ENCODE results near the gene OR6K2.
"Not testable (repeated sequence)": the region's sequence is repeated elsewhere in the genome, so short reads cannot be mapped to it uniquely, and the experiment has no call there.

OR6K2 gene

GRCh38 chr1:158700552-158700951 lies at the start of gene OR6K2:
Gene OR6K2 (minus strand): TSS chr1:158700652. CDS start chr1:158700652, 0 bp downstream.
- DNase-seq, result no peak

- DNase-seq, result no peak
Measured at GRCh38 chr1:158735848-158736247, 35.4 kb upstream of the OR6K2 start.

GRCh38 chr1:158732524-158732923 lies 32.1 kb upstream of the OR6K2 start:
- DNase-seq, result no peak

GRCh38 chr1:158731707-158732106 lies 31.3 kb upstream of the OR6K2 start:
- DNase-seq, result no peak

GRCh38 chr1:158730453-158730852 lies 30.0 kb upstream of the OR6K2 start:
- no peak for DNase-seq

- no peak for DNase-seq
Measured at GRCh38 chr1:158728510-158729225, 28.2 kb upstream of the OR6K2 start.

- DNase-seq, result no peak
Measured at GRCh38 chr1:158724442-158724841, 24.0 kb upstream of the OR6K2 start.

GRCh38 chr1:158720620-158721019 lies 20.2 kb upstream of the OR6K2 start, which contains the start of gene OR6K3:
Gene OR6K3 (minus strand): TSS chr1:158720720. CDS start chr1:158718115, 2,605 bp downstream.
- DNase-seq, result no peak

- no peak for DNase-seq
Measured at GRCh38 chr1:158719664-158720063, 19.2 kb upstream of the OR6K2 start.

GRCh38 chr1:158717344-158717743 lies 16.9 kb upstream of the OR6K2 start:
- DNase-seq, result no peak

GRCh38 chr1:158716335-158716734 lies 15.9 kb upstream of the OR6K2 start:
- no peak for DNase-seq

- DNase-seq, result no peak
Measured at GRCh38 chr1:158714754-158715153, 14.3 kb upstream of the OR6K2 start.

- no peak for DNase-seq
Measured at GRCh38 chr1:158711098-158711497, 10.6 kb upstream of the OR6K2 start.

GRCh38 chr1:158706096-158706495 lies 5.6 kb upstream of the OR6K2 start:
- DNase-seq, result no peak

- DNase-seq, result no peak
Measured at GRCh38 chr1:158694596-158694995, 5.9 kb downstream of the OR6K2 start.

- DNase-seq, result no peak
Measured at GRCh38 chr1:158692356-158692755, 8.1 kb downstream of the OR6K2 start.

GRCh38 chr1:158691907-158692306 lies 8.5 kb downstream of the OR6K2 start:
- no peak for DNase-seq

GRCh38 chr1:158691149-158691548 lies 9.3 kb downstream of the OR6K2 start:
- DNase-seq, result not testable (repeated sequence)

GRCh38 chr1:158689875-158690274 lies 10.6 kb downstream of the OR6K2 start:
- no peak for DNase-seq

GRCh38 chr1:158689110-158689509 lies 11.3 kb downstream of the OR6K2 start:
- no peak for DNase-seq

GRCh38 chr1:158688343-158688742 lies 12.1 kb downstream of the OR6K2 start:
- not testable (repeated sequence) for DNase-seq

GRCh38 chr1:158687037-158687436 lies 13.4 kb downstream of the OR6K2 start:
- no peak for DNase-seq

- DNase-seq, result no peak
Measured at GRCh38 chr1:158686111-158687009, 14.1 kb downstream of the OR6K2 start, which contains the start of gene SPTA1. Gene SPTA1 (minus strand): TSS chr1:158686715. CDS start chr1:158686517, 198 bp downstream.

- no peak for DNase-seq
Measured at GRCh38 chr1:158685085-158685484, 15.4 kb downstream of the OR6K2 start.

All from activated CD4-positive, CD25-positive, alpha-beta regulatory T cell treated with anti-CD3 and anti-CD28 coated beads, Interleukin-2, amount 50 U/mL, for 72 hours (primary cell).